Measurements from ENCODE around the gene LHFPL3.

DNA sequence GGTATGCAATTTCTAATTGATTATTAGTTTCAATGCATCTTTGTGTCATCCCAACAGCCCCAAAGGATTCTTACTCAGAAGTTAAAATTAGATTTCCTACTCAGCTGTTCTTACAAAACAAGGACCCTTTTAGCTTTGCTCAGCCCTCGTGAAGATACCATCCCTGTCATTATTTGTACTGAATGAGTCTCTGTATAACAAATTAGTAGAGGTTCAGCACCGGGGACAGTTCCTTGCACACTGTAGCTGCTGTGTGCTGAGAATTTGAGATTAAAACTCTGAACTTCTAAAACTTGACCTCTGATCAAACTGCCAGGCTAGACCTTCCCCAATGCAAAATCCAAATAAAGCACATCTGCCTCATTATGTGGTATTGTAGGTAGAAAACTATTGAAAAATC, 299.1 kb downstream of the LHFPL3 start:
- TF ChIP-seq CTCF (conservative IDR thresholded peaks at IDR 0.05) = no peak
- no peak for TF ChIP-seq ZFX (IDR thresholded peaks at IDR 0.05)

Measured in C4-2B (cell line).